ENCODE results near the gene PTPRR.

Gene PTPRR

GRCh38 chr12:70798016-70798783 is 122.3 kb downstream of the PTPRR start:
- 82% methylated on average over 1 of the region's 2 CpGs for WGBS (ENCODE audit: insufficient coverage)
- CTCF ChIA-PET = no interaction called here

GRCh38 chr12:70796989-70797388 is 123.5 kb downstream of the PTPRR start:
- Histone ChIP-seq H3K27ac (ENCODE audit: insufficient read depth in 1 of 2, low read depth in 1 of 2, low read length in 2 of 2, poor library complexity in 1 of 2, severe bottlenecking in 2 of 2) (no peak overlapping the region), H3K9me3 (ENCODE audit: control extremely low read depth in 1 of 5, control insufficient read depth in 4 of 5, insufficient read depth in 2 of 5, low read depth in 1 of 5, low read length in 4 of 5) (peaks cover 0 to under 1% (median 0%) of the 10 kb centered on the region in 5 experiments), H3K4me1 (ENCODE audit: control extremely low read depth in 1 of 4, control insufficient read depth in 4 of 4, insufficient read depth in 4 of 4, low read length in 3 of 4) (no peaks in the 10 kb centered on the region), H3K36me3 (ENCODE audit: control insufficient read depth in 4 of 4, insufficient read depth in 4 of 4, low read length in 3 of 4) (no peaks in the 10 kb centered on the region), H3K27me3 (replicated peaks in 2 of 5; ENCODE audit: control insufficient read depth in 4 of 5, insufficient read depth in 5 of 5, low read length in 4 of 5) (peaks cover 0 to 6% (median 0%) of the 10 kb centered on the region in 5 experiments), H3K4me3 (ENCODE audit: control insufficient read depth in 1 of 7, extremely low read depth in 1 of 7, insufficient read depth in 4 of 7, low read depth in 2 of 7, low read length in 6 of 7) (no peak overlapping the region)
- ChIA-PET POLR2A (no interaction called here), CTCF (no interaction called here)
- no CpG with 5 or more reads among the region's 2 CpGs for WGBS (ENCODE audit: insufficient coverage)
- no peak for DNase-seq

More at GRCh38 chr12:70798016-70798783, 122.3 kb downstream of the PTPRR start:
- Histone ChIP-seq H3K36me3 (ENCODE audit: control insufficient read depth in 4 of 4, insufficient read depth in 4 of 4, low read length in 3 of 4) (no peaks in the 10 kb centered on the region), H3K4me1 (ENCODE audit: control extremely low read depth in 1 of 4, control insufficient read depth in 4 of 4, insufficient read depth in 4 of 4, low read length in 3 of 4) (no peaks in the 10 kb centered on the region), H3K27me3 (replicated peaks in 2 of 5; ENCODE audit: control insufficient read depth in 4 of 5, insufficient read depth in 5 of 5, low read length in 4 of 5) (peaks cover 0 to 6% (median 0%) of the 10 kb centered on the region in 5 experiments), H3K9me3 (ENCODE audit: control extremely low read depth in 1 of 5, control insufficient read depth in 4 of 5, insufficient read depth in 2 of 5, low read depth in 1 of 5, low read length in 4 of 5) (peaks cover 0 to 1% (median 0%) of the 10 kb centered on the region in 5 experiments), H3K27ac (ENCODE audit: insufficient read depth in 1 of 2, low read depth in 1 of 2, low read length in 2 of 2, poor library complexity in 1 of 2, severe bottlenecking in 2 of 2) (no peak overlapping the region), H3K4me3 (ENCODE audit: control insufficient read depth in 1 of 7, extremely low read depth in 1 of 7, insufficient read depth in 4 of 7, low read depth in 2 of 7, low read length in 6 of 7) (no peak overlapping the region)
- no peak for DNase-seq
- POLR2A ChIA-PET = no interaction called here

GRCh38 chr12:70795608-70796007 is 124.9 kb downstream of the PTPRR start:
- H3K27ac ChIP-seq (ENCODE audit: insufficient read depth in 1 of 2, low read depth in 1 of 2, low read length in 2 of 2, poor library complexity in 1 of 2, severe bottlenecking in 2 of 2) = no peak overlapping the region
- ChIA-PET POLR2A (no interaction called here), CTCF (no interaction called here)
- DNase-seq = no peak
- 100% methylated on average over 2 of the region's 4 CpGs for WGBS (ENCODE audit: insufficient coverage)
- H3K9me3 ChIP-seq (ENCODE audit: control extremely low read depth in 1 of 5, control insufficient read depth in 4 of 5, insufficient read depth in 2 of 5, low read depth in 1 of 5, low read length in 4 of 5) = peaks cover 0 to 1% (median 0%) of the 10 kb centered on the region in 5 experiments
- H3K4me1 ChIP-seq (ENCODE audit: control extremely low read depth in 1 of 4, control insufficient read depth in 4 of 4, insufficient read depth in 4 of 4, low read length in 3 of 4) = no peaks in the 10 kb centered on the region
- H3K4me3 ChIP-seq (ENCODE audit: control insufficient read depth in 1 of 7, extremely low read depth in 1 of 7, insufficient read depth in 4 of 7, low read depth in 2 of 7, low read length in 6 of 7) = no peak overlapping the region
- no peaks in the 10 kb centered on the region for H3K36me3 ChIP-seq (ENCODE audit: control insufficient read depth in 4 of 4, insufficient read depth in 4 of 4, low read length in 3 of 4)
- peaks cover 0 to 8% (median 0%) of the 10 kb centered on the region in 5 experiments for H3K27me3 ChIP-seq (replicated peaks in 2 of 5; ENCODE audit: control insufficient read depth in 4 of 5, insufficient read depth in 5 of 5, low read length in 4 of 5)

GRCh38 chr12:70794131-70794530 is 126.4 kb downstream of the PTPRR start:
- ChIA-PET CTCF (no interaction called here), POLR2A (no interaction called here)
- no peak for DNase-seq
- Histone ChIP-seq H3K27ac (ENCODE audit: insufficient read depth in 1 of 2, low read depth in 1 of 2, low read length in 2 of 2, poor library complexity in 1 of 2, severe bottlenecking in 2 of 2) (no peak overlapping the region), H3K9me3 (ENCODE audit: control extremely low read depth in 1 of 5, control insufficient read depth in 4 of 5, insufficient read depth in 2 of 5, low read depth in 1 of 5, low read length in 4 of 5) (peaks cover 0 to 1% (median 0%) of the 10 kb centered on the region in 5 experiments), H3K36me3 (ENCODE audit: control insufficient read depth in 4 of 4, insufficient read depth in 4 of 4, low read length in 3 of 4) (no peaks in the 10 kb centered on the region), H3K4me3 (ENCODE audit: control insufficient read depth in 1 of 7, extremely low read depth in 1 of 7, insufficient read depth in 4 of 7, low read depth in 2 of 7, low read length in 6 of 7) (no peak overlapping the region), H3K27me3 (replicated peaks in 2 of 5; ENCODE audit: control insufficient read depth in 4 of 5, insufficient read depth in 5 of 5, low read length in 4 of 5) (peaks cover 0 to 8% (median 0%) of the 10 kb centered on the region in 5 experiments), H3K4me1 (ENCODE audit: control extremely low read depth in 1 of 4, control insufficient read depth in 4 of 4, insufficient read depth in 4 of 4, low read length in 3 of 4) (no peaks in the 10 kb centered on the region)

GRCh38 chr12:70788774-70789173 is 131.8 kb downstream of the PTPRR start:
- DNase-seq = no peak
- Histone ChIP-seq H3K36me3 (ENCODE audit: control insufficient read depth in 4 of 4, insufficient read depth in 4 of 4, low read length in 3 of 4) (no peaks in the 10 kb centered on the region), H3K27ac (ENCODE audit: insufficient read depth in 1 of 2, low read depth in 1 of 2, low read length in 2 of 2, poor library complexity in 1 of 2, severe bottlenecking in 2 of 2) (no peak overlapping the region), H3K4me3 (ENCODE audit: control insufficient read depth in 1 of 7, extremely low read depth in 1 of 7, insufficient read depth in 4 of 7, low read depth in 2 of 7, low read length in 6 of 7) (no peak overlapping the region), H3K4me1 (ENCODE audit: control extremely low read depth in 1 of 4, control insufficient read depth in 4 of 4, insufficient read depth in 4 of 4, low read length in 3 of 4) (no peaks in the 10 kb centered on the region), H3K9me3 (ENCODE audit: control extremely low read depth in 1 of 5, control insufficient read depth in 4 of 5, insufficient read depth in 2 of 5, low read depth in 1 of 5, low read length in 4 of 5) (peaks cover 0 to 1% (median 0%) of the 10 kb centered on the region in 5 experiments), H3K27me3 (replicated peaks in 2 of 5; ENCODE audit: control insufficient read depth in 4 of 5, insufficient read depth in 5 of 5, low read length in 4 of 5) (peaks cover 0 to 4% (median 0%) of the 10 kb centered on the region in 5 experiments)
- ChIA-PET POLR2A (no interaction called here), CTCF (no interaction called here)
- 92% methylated on average over 5 of the region's 5 CpGs for WGBS (ENCODE audit: insufficient coverage)

GRCh38 chr12:70787612-70788011 is 132.9 kb downstream of the PTPRR start:
- POLR2A ChIA-PET = no interaction called here
- WGBS (ENCODE audit: insufficient coverage) = no CpG with 5 or more reads among the region's 1 CpG
- CTCF ChIA-PET = no interaction called here
- Histone ChIP-seq H3K36me3 (ENCODE audit: control insufficient read depth in 4 of 4, insufficient read depth in 4 of 4, low read length in 3 of 4) (no peaks in the 10 kb centered on the region), H3K4me3 (ENCODE audit: control insufficient read depth in 1 of 7, extremely low read depth in 1 of 7, insufficient read depth in 4 of 7, low read depth in 2 of 7, low read length in 6 of 7) (no peak overlapping the region), H3K9me3 (ENCODE audit: control extremely low read depth in 1 of 5, control insufficient read depth in 4 of 5, insufficient read depth in 2 of 5, low read depth in 1 of 5, low read length in 4 of 5) (peaks cover 0 to 3% (median 0%) of the 10 kb centered on the region in 5 experiments), H3K27me3 (replicated peaks in 2 of 5; ENCODE audit: control insufficient read depth in 4 of 5, insufficient read depth in 5 of 5, low read length in 4 of 5) (peaks cover 0 to 4% (median 0%) of the 10 kb centered on the region in 5 experiments), H3K27ac (ENCODE audit: insufficient read depth in 1 of 2, low read depth in 1 of 2, low read length in 2 of 2, poor library complexity in 1 of 2, severe bottlenecking in 2 of 2) (no peak overlapping the region), H3K4me1 (ENCODE audit: control extremely low read depth in 1 of 4, control insufficient read depth in 4 of 4, insufficient read depth in 4 of 4, low read length in 3 of 4) (no peaks in the 10 kb centered on the region)
- no peak for DNase-seq

- CTCF ChIA-PET = no interaction called here
- H3K4me3 ChIP-seq (ENCODE audit: control insufficient read depth in 1 of 7, extremely low read depth in 1 of 7, insufficient read depth in 4 of 7, low read depth in 2 of 7, low read length in 6 of 7) = no peak overlapping the region
- H3K36me3 ChIP-seq (ENCODE audit: control insufficient read depth in 4 of 4, insufficient read depth in 4 of 4, low read length in 3 of 4) = no peaks in the 10 kb centered on the region
- no peaks in the 10 kb centered on the region for H3K4me1 ChIP-seq (ENCODE audit: control extremely low read depth in 1 of 4, control insufficient read depth in 4 of 4, insufficient read depth in 4 of 4, low read length in 3 of 4)
- H3K9me3 ChIP-seq (ENCODE audit: control extremely low read depth in 1 of 5, control insufficient read depth in 4 of 5, insufficient read depth in 2 of 5, low read depth in 1 of 5, low read length in 4 of 5) = peaks cover 0 to 3% (median 0%) of the 10 kb centered on the region in 5 experiments
- POLR2A ChIA-PET = no interaction called here
- H3K27ac ChIP-seq (ENCODE audit: insufficient read depth in 1 of 2, low read depth in 1 of 2, low read length in 2 of 2, poor library complexity in 1 of 2, severe bottlenecking in 2 of 2) = no peak overlapping the region
- peaks cover 0 to 4% (median 0%) of the 10 kb centered on the region in 5 experiments for H3K27me3 ChIP-seq (replicated peaks in 2 of 5; ENCODE audit: control insufficient read depth in 4 of 5, insufficient read depth in 5 of 5, low read length in 4 of 5)
- no peak for DNase-seq
- WGBS (ENCODE audit: insufficient coverage) = 60% methylated on average over 1 of the region's 2 CpGs
Measured at GRCh38 chr12:70785896-70786295, 134.6 kb downstream of the PTPRR start.

Measured in common myeloid progenitor, CD34-positive (primary cell).